Measurements from ENCODE around the gene SPSB4. TPM values are rescaled to one million over a fixed set of nuclear protein-coding genes. Genes with fewer than 3 reads are reported as not detected.

SPSB4 gene
- total and polyA plus RNA-seq, 4 donors = 0.19 to 1.9 (median 0.87) TPM

DNA sequence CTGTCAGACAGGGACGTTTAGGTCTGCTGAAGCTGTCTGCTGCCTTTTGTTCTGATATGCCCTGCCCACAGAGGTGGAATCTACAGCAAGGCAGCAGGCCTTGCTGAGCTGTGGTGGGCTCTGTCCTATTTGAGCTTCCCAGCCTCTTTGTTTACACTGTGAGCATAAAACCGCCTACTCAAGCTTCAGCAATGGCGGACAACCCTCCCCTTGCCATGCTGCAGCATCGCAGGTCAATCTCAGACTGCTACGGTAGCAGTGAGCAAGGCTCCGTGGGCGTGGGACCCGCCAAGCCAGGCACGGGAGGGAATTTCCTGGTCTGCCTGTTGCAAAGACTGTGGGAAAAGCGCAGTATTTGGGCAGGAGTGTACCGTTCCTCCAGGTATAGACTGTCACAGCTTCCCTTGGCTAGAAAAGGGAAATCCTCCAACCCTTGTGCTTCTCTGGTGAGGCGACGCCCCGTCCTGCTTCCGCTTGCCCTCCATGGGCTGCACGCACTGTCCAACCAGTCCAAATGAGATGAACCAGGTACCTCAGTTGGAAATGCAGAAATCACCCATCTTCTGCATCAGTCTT, 71.4 kb downstream of the SPSB4 start:
- WGBS = 68% methylated on average over 16 of the region's 16 CpGs

DNA sequence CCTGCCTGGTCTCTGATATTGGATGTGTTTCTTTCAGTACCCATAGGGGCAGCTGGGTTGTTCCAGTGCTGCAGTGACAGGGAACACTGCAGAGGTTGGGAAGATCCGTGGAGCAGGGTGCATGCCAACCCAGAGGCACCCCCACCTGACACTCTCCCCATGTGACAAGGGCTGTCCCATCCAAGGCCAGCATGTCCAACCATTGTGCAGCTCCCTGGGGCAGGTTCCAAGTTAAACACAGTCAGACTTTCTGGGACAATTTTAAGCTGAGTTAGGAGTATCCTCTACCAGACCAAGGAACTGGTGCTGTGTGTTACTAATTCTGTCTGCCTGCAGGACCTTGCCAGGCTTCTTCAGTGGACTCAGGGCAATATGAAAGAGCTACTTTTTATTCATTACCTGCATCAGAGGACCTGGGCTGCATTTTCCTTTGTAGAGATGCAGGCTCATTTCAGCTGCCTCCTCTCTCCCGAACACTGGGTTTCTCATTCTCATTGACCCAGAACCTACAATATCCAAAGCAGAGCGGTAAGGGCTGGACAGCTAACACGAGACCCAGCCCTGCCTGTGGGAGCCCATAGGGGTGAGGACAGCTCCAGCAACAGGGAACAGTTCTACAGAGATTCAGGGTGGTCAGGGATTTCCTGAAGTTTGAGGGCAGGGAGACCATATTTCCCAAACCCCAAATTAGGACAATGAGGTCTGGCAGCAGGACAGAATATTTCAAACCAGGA, 72.7 kb downstream of the SPSB4 start:
- H3K36me3 ChIP-seq (ENCODE audit: control insufficient read depth in 4 of 4, insufficient read depth in 3 of 4, low read depth in 1 of 4, low read length in 3 of 4) = no peaks in the 10 kb centered on the region
- H3K27me3 ChIP-seq (ENCODE audit: control insufficient read depth in 4 of 4, insufficient read depth in 4 of 4, low read length in 3 of 4) = peaks cover 0 to 3% (median under 1%) of the 10 kb centered on the region in 4 donors
- H3K9ac ChIP-seq (ENCODE audit: low read depth in 1 of 2, low read length in 2 of 2) = no peak overlapping the region
- H3K9me3 ChIP-seq (ENCODE audit: control insufficient read depth in 4 of 4, low read length in 3 of 4) = no peaks in the 10 kb centered on the region
- H3K4me1 ChIP-seq (ENCODE audit: control insufficient read depth in 4 of 4, insufficient read depth in 4 of 4, low read length in 3 of 4) = no peaks in the 10 kb centered on the region
- WGBS = 75% methylated on average over 4 of the region's 4 CpGs
- TF ChIP-seq SP1 (IDR thresholded peaks at IDR 0.05) (no peak), RXRA (IDR thresholded peaks at IDR 0.05) (no peak), EGR1 (IDR thresholded peaks at IDR 0.05; ENCODE audit: low read depth in 2 of 2) (no peak), HNF4A (conservative IDR thresholded peaks at IDR 0.05) (no peak), GABPA (IDR thresholded peaks at IDR 0.05 in 1 of 2, conservative IDR thresholded peaks at IDR 0.05 in 1 of 2) (no peak), NR2F2 (IDR thresholded peaks at IDR 0.05) (no peak), HNF4G (IDR thresholded peaks at IDR 0.05) (no peak), FOXA2 (IDR thresholded peaks at IDR 0.05) (no peak), JUND (IDR thresholded peaks at IDR 0.05) (no peak), RAD21 (IDR thresholded peaks at IDR 0.05) (no peak)
- TF ChIP-seq, protein P1, sequence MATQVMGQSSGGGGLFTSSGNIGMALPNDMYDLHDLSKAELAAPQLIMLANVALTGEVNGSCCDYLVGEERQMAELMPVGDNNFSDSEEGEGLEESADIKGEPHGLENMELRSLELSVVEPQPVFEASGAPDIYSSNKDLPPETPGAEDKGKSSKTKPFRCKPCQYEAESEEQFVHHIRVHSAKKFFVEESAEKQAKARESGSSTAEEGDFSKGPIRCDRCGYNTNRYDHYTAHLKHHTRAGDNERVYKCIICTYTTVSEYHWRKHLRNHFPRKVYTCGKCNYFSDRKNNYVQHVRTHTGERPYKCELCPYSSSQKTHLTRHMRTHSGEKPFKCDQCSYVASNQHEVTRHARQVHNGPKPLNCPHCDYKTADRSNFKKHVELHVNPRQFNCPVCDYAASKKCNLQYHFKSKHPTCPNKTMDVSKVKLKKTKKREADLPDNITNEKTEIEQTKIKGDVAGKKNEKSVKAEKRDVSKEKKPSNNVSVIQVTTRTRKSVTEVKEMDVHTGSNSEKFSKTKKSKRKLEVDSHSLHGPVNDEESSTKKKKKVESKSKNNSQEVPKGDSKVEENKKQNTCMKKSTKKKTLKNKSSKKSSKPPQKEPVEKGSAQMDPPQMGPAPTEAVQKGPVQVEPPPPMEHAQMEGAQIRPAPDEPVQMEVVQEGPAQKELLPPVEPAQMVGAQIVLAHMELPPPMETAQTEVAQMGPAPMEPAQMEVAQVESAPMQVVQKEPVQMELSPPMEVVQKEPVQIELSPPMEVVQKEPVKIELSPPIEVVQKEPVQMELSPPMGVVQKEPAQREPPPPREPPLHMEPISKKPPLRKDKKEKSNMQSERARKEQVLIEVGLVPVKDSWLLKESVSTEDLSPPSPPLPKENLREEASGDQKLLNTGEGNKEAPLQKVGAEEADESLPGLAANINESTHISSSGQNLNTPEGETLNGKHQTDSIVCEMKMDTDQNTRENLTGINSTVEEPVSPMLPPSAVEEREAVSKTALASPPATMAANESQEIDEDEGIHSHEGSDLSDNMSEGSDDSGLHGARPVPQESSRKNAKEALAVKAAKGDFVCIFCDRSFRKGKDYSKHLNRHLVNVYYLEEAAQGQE (IDR thresholded peaks at IDR 0.05) = no peak
- TF ChIP-seq, protein P2, sequence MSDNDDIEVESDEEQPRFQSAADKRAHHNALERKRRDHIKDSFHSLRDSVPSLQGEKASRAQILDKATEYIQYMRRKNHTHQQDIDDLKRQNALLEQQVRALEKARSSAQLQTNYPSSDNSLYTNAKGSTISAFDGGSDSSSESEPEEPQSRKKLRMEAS (IDR thresholded peaks at IDR 0.05) = no peak
- TF ChIP-seq, protein P3, sequence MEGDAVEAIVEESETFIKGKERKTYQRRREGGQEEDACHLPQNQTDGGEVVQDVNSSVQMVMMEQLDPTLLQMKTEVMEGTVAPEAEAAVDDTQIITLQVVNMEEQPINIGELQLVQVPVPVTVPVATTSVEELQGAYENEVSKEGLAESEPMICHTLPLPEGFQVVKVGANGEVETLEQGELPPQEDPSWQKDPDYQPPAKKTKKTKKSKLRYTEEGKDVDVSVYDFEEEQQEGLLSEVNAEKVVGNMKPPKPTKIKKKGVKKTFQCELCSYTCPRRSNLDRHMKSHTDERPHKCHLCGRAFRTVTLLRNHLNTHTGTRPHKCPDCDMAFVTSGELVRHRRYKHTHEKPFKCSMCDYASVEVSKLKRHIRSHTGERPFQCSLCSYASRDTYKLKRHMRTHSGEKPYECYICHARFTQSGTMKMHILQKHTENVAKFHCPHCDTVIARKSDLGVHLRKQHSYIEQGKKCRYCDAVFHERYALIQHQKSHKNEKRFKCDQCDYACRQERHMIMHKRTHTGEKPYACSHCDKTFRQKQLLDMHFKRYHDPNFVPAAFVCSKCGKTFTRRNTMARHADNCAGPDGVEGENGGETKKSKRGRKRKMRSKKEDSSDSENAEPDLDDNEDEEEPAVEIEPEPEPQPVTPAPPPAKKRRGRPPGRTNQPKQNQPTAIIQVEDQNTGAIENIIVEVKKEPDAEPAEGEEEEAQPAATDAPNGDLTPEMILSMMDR (IDR thresholded peaks at IDR 0.05; ENCODE audit: low read depth, low read length, missing input control) = no peak
- no peak overlapping the region for H3K4me3 ChIP-seq (ENCODE audit: low read depth in 1 of 3, low read length in 3 of 3)
- H3K27ac ChIP-seq (ENCODE audit: low read depth in 1 of 2, low read length in 2 of 2) = no peak overlapping the region
- DNase-seq (ENCODE audit: low spot score) = no peak

More for the DNA sequence above, 71.4 kb downstream of the SPSB4 start:
- no peak for TF ChIP-seq FOXA1 (IDR thresholded peaks at IDR 0.05)
- no peak for TF ChIP-seq HNF4G (IDR thresholded peaks at IDR 0.05)
- TF ChIP-seq HNF4A (conservative IDR thresholded peaks at IDR 0.05) = no peak
- TF ChIP-seq, protein P2 (IDR thresholded peaks at IDR 0.05) = no peak
- no peak for TF ChIP-seq FOXA2 (IDR thresholded peaks at IDR 0.05)
- TF ChIP-seq GABPA (IDR thresholded peaks at IDR 0.05 in 1 of 2, conservative IDR thresholded peaks at IDR 0.05 in 1 of 2) = no peak
- no peak for TF ChIP-seq TAF1 (conservative IDR thresholded peaks at IDR 0.05)
- TF ChIP-seq, protein P1 (IDR thresholded peaks at IDR 0.05) = no peak
- no peak for TF ChIP-seq SP1 (IDR thresholded peaks at IDR 0.05)
- TF ChIP-seq RXRA (IDR thresholded peaks at IDR 0.05) = no peak
- H3K27me3 ChIP-seq (ENCODE audit: control insufficient read depth in 4 of 4, insufficient read depth in 4 of 4, low read length in 3 of 4) = peaks cover 0 to 3% (median under 1%) of the 10 kb centered on the region in 4 donors
- H3K9me3 ChIP-seq (ENCODE audit: control insufficient read depth in 4 of 4, low read length in 3 of 4) = no peaks in the 10 kb centered on the region
- DNase-seq (ENCODE audit: low spot score) = no peak
- H3K4me3 ChIP-seq (ENCODE audit: low read depth in 1 of 3, low read length in 3 of 3) = no peak overlapping the region
- no peak overlapping the region for H3K27ac ChIP-seq (ENCODE audit: low read depth in 1 of 2, low read length in 2 of 2)
- H3K9ac ChIP-seq (ENCODE audit: low read depth in 1 of 2, low read length in 2 of 2) = no peak overlapping the region
- H3K36me3 ChIP-seq (ENCODE audit: control insufficient read depth in 4 of 4, insufficient read depth in 3 of 4, low read depth in 1 of 4, low read length in 3 of 4) = no peaks in the 10 kb centered on the region
- no peaks in the 10 kb centered on the region for H3K4me1 ChIP-seq (ENCODE audit: control insufficient read depth in 4 of 4, insufficient read depth in 4 of 4, low read length in 3 of 4)

Data from liver (tissue), 9 donors.